OCI-LY3 (cell line): ENCODE measurements around the gene CLEC16A.

Source experiments
- CTCF ChIP-seq: fragments of 200-600, 300-600 bp; sonication (generic); IDR thresholded peaks from 2 replicates; pipeline ENCODE4 v1.5.1; 2014; ENCODE audit warnings: antibody characterized with exemption, low read length, low read depth
- EZH2phosphoT487 ChIP-seq: fragments of 200-600 bp; shearing (Covaris generic); IDR thresholded peaks from 2 replicates; pipeline ENCODE4 v1.6.1; 2018; ENCODE audit warnings: antibody characterized with exemption, mixed run types, low read depth

DNA sequence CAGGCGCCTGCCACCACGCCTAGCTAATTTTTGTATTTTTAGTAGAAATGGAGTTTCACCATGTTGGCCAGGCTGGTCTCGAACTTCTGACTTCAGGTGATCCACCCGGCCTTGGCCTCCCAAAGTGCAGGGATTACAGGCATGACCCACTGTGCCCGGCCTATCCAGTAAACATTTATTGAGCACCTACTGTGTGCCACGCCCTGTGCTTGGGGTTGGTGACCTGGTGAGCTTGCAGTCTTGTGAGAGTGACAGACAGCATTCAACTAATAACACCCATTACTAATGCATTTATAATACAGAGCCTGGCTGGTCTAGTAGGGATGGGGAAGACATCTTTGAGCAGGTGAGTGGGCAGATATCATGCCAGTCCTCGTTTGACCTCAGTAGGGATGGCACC, 198.6 kb downstream of the CLEC16A start:
- TF ChIP-seq CTCF (no peak), EZH2phosphoT487 (no peak)
